Endothelial cell of umbilical vein (primary cell): ENCODE measurements around the gene CHST11. TPM values are rescaled to one million over a fixed set of nuclear protein-coding genes. Genes with fewer than 3 reads are reported as not detected.

ENCODE experiments used
- BruUV-seq: library from RNA; stranded (reverse); fragments of 400-500 nt; replicated peaks from 2 replicates; lab custom pipeline; 2021; lab: Mats Ljungman, UMichigan
- CTCF ChIA-PET: fragments of 300-600, 350-600 bp; sonication (Branson Sonifier 250); formaldehyde crosslinking; loops from one replicate; lab custom pipeline; 2021; ENCODE audit warnings: antibody characterized with exemption, inconsistent platforms; lab: Charles Lee
- POLR2A ChIA-PET: fragments of 300-600, 350-600 bp; sonication (Branson Sonifier 250); formaldehyde crosslinking; loops from one replicate; lab custom pipeline; 2021; ENCODE audit warnings: antibody characterized with exemption, inconsistent platforms; lab: Charles Lee
- DNase-seq: peaks from one replicate; pipeline ENCODE4 v3.0.0-alpha.2; 2011; ENCODE audit warnings: low read depth, low spot score
- FAIRE-seq: peaks from 2 replicates; lab custom pipeline; 2011; peaks lifted over from hg19 to GRCh38; lab: Jason Lieb, UNC
- H2AFZ ChIP-seq: 2 replicates; pipeline ENCODE4 v1.6.0; 2012; ENCODE audit warnings: low read depth, low read length, control low read depth, inconsistent platforms
- H3K27ac ChIP-seq: 2 replicates; pipeline ENCODE4 v1.5.1; 2011; ENCODE audit warnings: low read depth, mild to moderate bottlenecking, control low read depth, low read length, moderate library complexity; ENCODE audit not compliant: insufficient read depth
- H3K27me3 ChIP-seq, 2 experiments: 2 replicates each; pipeline versions ENCODE4 v1.6.0 to v1.6.1; 2011; ENCODE audit warnings: low read length in 2 of 2, mixed read lengths in 1 of 2; ENCODE audit not compliant: control insufficient read depth in 2 of 2, insufficient read depth in 2 of 2
- H3K36me3 ChIP-seq, 2 experiments: 2 replicates in 1 of 2; 3 replicates in 1 of 2; pipeline ENCODE4 v1.5.1; 2011; ENCODE audit warnings: low read length in 2 of 2, mild to moderate bottlenecking in 1 of 2, moderate library complexity in 1 of 2; ENCODE audit not compliant: control insufficient read depth in 2 of 2, insufficient read depth in 2 of 2; ENCODE audit errors: extremely low read depth in 1 of 2
- H3K4me1 ChIP-seq: 3 replicates; pipeline ENCODE4 v1.5.1; 2011; ENCODE audit warnings: mild to moderate bottlenecking, low read length; ENCODE audit not compliant: control insufficient read depth, insufficient read depth; ENCODE audit errors: extremely low read depth
- H3K4me2 ChIP-seq: 2 replicates; pipeline ENCODE4 v1.6.1; 2011; ENCODE audit warnings: low read length, control low read depth, mixed read lengths; ENCODE audit not compliant: insufficient read depth
- H3K4me3 ChIP-seq, 3 experiments: fragments of 200-600 bp in 1 of 3; sonication (generic), shearing (Covaris generic) in 1 of 3; replicated peaks in 1 of 3; 2 replicates each; pipeline ENCODE4 v1.5.1; 2011 to 2016; ENCODE audit warnings: control low read depth in 3 of 3, low read length in 3 of 3, mild to moderate bottlenecking in 2 of 3, inconsistent platforms in 1 of 3, low read depth in 1 of 3, moderate library complexity in 1 of 3; ENCODE audit not compliant: insufficient read depth in 1 of 3
- H3K79me2 ChIP-seq: 2 replicates; pipeline ENCODE4 v1.6.0; 2012; ENCODE audit warnings: low read length, inconsistent platforms; ENCODE audit not compliant: control insufficient read depth, insufficient read depth
- H3K9ac ChIP-seq: replicated peaks from 2 replicates; pipeline ENCODE3; 2011; ENCODE audit warnings: low read length, control low read depth; ENCODE audit not compliant: insufficient read depth; ENCODE audit errors: extremely low read depth
- H3K9me1 ChIP-seq: replicated peaks from 3 replicates; pipeline ENCODE4 v1.6.0; 2011; ENCODE audit warnings: mild to moderate bottlenecking, low read length; ENCODE audit not compliant: control insufficient read depth, insufficient read depth; ENCODE audit errors: extremely low read depth
- H3K9me3 ChIP-seq: replicated peaks from 2 replicates; pipeline ENCODE4 v1.5.1; 2012; ENCODE audit warnings: low read length, inconsistent platforms; ENCODE audit not compliant: control insufficient read depth, insufficient read depth
- H4K20me1 ChIP-seq: replicated peaks from 2 replicates; pipeline ENCODE3; 2011; ENCODE audit warnings: mild to moderate bottlenecking, low read length; ENCODE audit not compliant: control insufficient read depth, insufficient read depth; ENCODE audit errors: extremely low read depth
- EZH2 ChIP-seq: IDR thresholded peaks from 2 replicates; pipeline ENCODE4 v1.6.1; 2012; ENCODE audit warnings: borderline replicate concordance, low read depth, mild to moderate bottlenecking, moderate library complexity, low read length, inconsistent platforms; ENCODE audit not compliant: severe bottlenecking
- FOS ChIP-seq: IDR thresholded peaks from 2 replicates; pipeline ENCODE4 v1.6.1; 2011; ENCODE audit warnings: mild to moderate bottlenecking, low read length, moderate library complexity, borderline replicate concordance; ENCODE audit not compliant: insufficient read depth
- GATA2 ChIP-seq: IDR thresholded peaks from 2 replicates; pipeline ENCODE4 v1.7.0; 2011; ENCODE audit warnings: low read depth, mild to moderate bottlenecking, moderate library complexity, mixed read lengths, low read length; ENCODE audit not compliant: insufficient read length, insufficient read depth
- JUN ChIP-seq: IDR thresholded peaks from 2 replicates; pipeline ENCODE4 v1.6.1; 2011; ENCODE audit warnings: borderline replicate concordance, low read depth; ENCODE audit not compliant: insufficient read length, insufficient read depth
- MAX ChIP-seq: IDR thresholded peaks from 2 replicates; pipeline ENCODE4 v1.6.1; 2011; ENCODE audit not compliant: insufficient read depth, insufficient read length
- MYC ChIP-seq: IDR thresholded peaks from one replicate; pipeline ENCODE4 v1.6.1; 2011; ENCODE audit warnings: mild to moderate bottlenecking, low read depth, low read length
- POLR2A ChIP-seq: IDR thresholded peaks from 2 replicates; pipeline ENCODE4 v1.6.1; 2012; ENCODE audit warnings: low read depth, mild to moderate bottlenecking, control low read depth, low read length
- POLR2AphosphoS5 ChIP-seq: IDR thresholded peaks from 2 replicates; pipeline ENCODE4 v1.6.1; 2012; ENCODE audit warnings: low read depth, mild to moderate bottlenecking, control low read depth, low read length, moderate library complexity; ENCODE audit not compliant: insufficient read depth
- dilution Hi-C: fragments of 300-500 bp; cut with MboI; formaldehyde crosslinking; loops from one replicate; pipeline ENCODE4 v1.15.0; 2019; ENCODE audit warnings: low sequenced_read_pairs; ENCODE audit not compliant: extremely low pct_ligation_motif_present
- intact Hi-C: fragments of 100-400 bp; cut with micrococcal nuclease; formaldehyde crosslinking; loops from one replicate; pipeline ENCODE4 v1.10.0; 2022
- polyA plus RNA-seq, 4 experiments: library from polyadenylated mRNA; depleted of rRNA in 3 of 4; stranded (reverse) in 3 of 4; unstranded in 1 of 4; fragments of >200 nt; gene quantifications; 2 replicates each; pipeline versions ENCODE4 v1.2.1 to v1.2.3, GENCODE V29; 2011 to 2012; ENCODE audit warnings: missing spikeins in 1 of 4
- total RNA-seq: library from RNA; stranded (reverse); gene quantifications from 2 replicates; pipeline ENCODE4 v1.2.3, GENCODE V29; 2021
- TF ChIP-seq, protein P1 (sequence below), 2 donors: IDR thresholded peaks; 1 replicate in 1 of 2; 2 replicates in 1 of 2; pipeline ENCODE4 v1.5.1; 2011; ENCODE audit warnings: low read length in 2 of 2, mild to moderate bottlenecking in 2 of 2, moderate library complexity in 2 of 2, control low read depth in 1 of 2, inconsistent platforms in 1 of 2, low read depth in 1 of 2; ENCODE audit not compliant: insufficient read depth in 1 of 2; ENCODE audit errors: extremely low read depth in 1 of 2

The CHST11 gene
- total and polyA plus RNA-seq, 2 donors (not counting 3 experiments of a cell fraction or from before 2014, with no cell fraction given), result 19.7 to 20.9 TPM

DNA sequence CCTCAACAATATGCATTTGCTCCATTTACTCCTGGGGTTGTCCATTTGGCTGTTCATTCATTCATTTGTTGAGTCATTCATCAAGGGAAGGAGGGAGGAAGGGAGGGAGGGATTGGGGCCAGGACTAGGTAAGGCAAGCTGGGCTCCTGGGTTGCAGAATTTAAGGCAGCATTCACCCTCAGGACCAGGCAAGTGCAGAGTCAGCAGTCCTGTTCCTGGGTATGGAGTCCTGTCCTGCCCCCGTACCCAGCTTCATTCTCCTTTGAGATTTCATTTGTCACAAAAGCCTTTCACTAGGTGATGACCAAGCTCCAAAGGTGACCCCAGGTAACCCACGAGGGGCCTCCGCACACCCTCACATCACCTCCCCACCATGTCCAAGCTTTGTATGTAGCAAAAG is 178.1 kb downstream of the CHST11 start:
- intact Hi-C loops, result no loop called here
- Histone ChIP-seq H3K9me3 (no peaks in the 10 kb centered on the region), H3K79me2 (no peaks in the 10 kb centered on the region), H3K4me2 (no peak overlapping the region), H3K9me1 (no peaks in the 10 kb centered on the region), H3K27ac (no peak overlapping the region), H3K4me1 (no peaks in the 10 kb centered on the region), H3K27me3 (no peaks in the 10 kb centered on the region), H3K36me3 (no peaks in the 10 kb centered on the region), H3K4me3 (no peak overlapping the region), H4K20me1 (no peaks in the 10 kb centered on the region), H3K9ac (no peak overlapping the region), H2AFZ (no peak overlapping the region)
- ChIA-PET CTCF (interaction anchor here (1.7 kb wide), 1 partner anchor 253 kb away, joined by 4 read pairs; no protein-coding TSS in a partner anchor), POLR2A (no interaction called here)
- dilution Hi-C loops, result no loop called here
- no peak for TF ChIP-seq POLR2A
- no peak for DNase-seq
- no peak for FAIRE-seq
- BruUV-seq, result no TSS peak

DNA sequence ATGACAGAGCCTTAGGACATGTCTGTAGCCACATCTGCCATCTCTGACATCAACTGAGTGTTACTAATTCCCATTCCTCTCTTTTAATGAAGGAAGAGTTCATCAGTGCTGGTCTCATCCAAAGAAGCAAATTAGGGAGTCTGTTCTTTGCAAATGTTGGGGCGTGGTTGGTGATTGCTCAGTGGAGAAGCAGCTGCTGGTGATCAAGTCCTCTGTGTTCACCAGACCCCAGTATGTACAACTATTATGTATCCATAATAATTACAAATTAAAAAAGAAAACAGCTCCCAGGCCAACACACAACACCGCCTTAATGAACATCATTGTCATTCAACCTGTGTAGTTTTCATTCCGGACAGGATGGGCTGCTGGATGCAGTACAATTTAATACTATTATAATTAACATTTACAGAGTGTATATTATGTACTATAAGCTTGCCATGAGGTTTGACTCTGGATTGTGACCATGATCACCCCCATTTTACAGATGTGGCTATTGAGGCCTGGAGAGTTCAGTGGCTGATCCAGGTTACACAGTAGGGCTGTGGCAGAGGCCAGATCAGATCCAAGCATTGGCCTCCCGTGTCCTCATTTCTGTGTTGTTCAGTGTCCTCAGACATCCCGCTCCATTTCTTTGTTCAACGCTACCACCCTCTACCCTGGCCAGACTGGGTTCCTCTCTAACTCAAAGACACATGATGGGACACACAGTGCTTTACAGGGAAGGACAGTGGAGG is 179.0 kb downstream of the CHST11 start:
- ChIA-PET CTCF (no interaction called here), POLR2A (no interaction called here)
- Histone ChIP-seq H3K4me2 (no peak overlapping the region), H3K27ac (no peak overlapping the region), H3K4me1 (no peaks in the 10 kb centered on the region), H3K36me3 (no peaks in the 10 kb centered on the region), H3K4me3 (no peak overlapping the region), H4K20me1 (no peaks in the 10 kb centered on the region), H3K9ac (no peak overlapping the region), H3K79me2 (no peaks in the 10 kb centered on the region), H2AFZ (no peak overlapping the region), H3K9me1 (no peaks in the 10 kb centered on the region), H3K27me3 (no peaks in the 10 kb centered on the region), H3K9me3 (no peaks in the 10 kb centered on the region)
- FAIRE-seq (no peak), DNase-seq (no peak)
- TF ChIP-seq FOS (no peak), JUN (no peak), MAX (no peak), POLR2A (no peak), POLR2AphosphoS5 (no peak), MYC (no peak), EZH2 (no peak), GATA2 (no peak)
- TF ChIP-seq, protein P1, sequence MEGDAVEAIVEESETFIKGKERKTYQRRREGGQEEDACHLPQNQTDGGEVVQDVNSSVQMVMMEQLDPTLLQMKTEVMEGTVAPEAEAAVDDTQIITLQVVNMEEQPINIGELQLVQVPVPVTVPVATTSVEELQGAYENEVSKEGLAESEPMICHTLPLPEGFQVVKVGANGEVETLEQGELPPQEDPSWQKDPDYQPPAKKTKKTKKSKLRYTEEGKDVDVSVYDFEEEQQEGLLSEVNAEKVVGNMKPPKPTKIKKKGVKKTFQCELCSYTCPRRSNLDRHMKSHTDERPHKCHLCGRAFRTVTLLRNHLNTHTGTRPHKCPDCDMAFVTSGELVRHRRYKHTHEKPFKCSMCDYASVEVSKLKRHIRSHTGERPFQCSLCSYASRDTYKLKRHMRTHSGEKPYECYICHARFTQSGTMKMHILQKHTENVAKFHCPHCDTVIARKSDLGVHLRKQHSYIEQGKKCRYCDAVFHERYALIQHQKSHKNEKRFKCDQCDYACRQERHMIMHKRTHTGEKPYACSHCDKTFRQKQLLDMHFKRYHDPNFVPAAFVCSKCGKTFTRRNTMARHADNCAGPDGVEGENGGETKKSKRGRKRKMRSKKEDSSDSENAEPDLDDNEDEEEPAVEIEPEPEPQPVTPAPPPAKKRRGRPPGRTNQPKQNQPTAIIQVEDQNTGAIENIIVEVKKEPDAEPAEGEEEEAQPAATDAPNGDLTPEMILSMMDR (IDR thresholded peaks at IDR 0.05; ENCODE audit: extremely low read depth in 1 of 2, insufficient read depth in 1 of 2, low read depth in 1 of 2, low read length in 2 of 2), result no peak
- no TSS peak for BruUV-seq
- intact Hi-C loops (no loop called here), dilution Hi-C loops (no loop called here)
